Body of pancreas (tissue), 4 donors: ENCODE data around the gene CEACAM20.

Experiments
- POLR2A ChIP-seq, 3 donors: fragments of 450-650 bp; IDR thresholded peaks; one replicate each; pipeline ENCODE4 v1.6.1; 2016; ENCODE audit warnings: antibody characterized with exemption in 3 of 3, mild to moderate bottlenecking in 2 of 3
- TF ChIP-seq, protein P1 (sequence below), 7 experiments: fragments of 450-650 bp in 4 of 7; fragments of 200-600 bp in 3 of 7; sonication (generic) in 3 of 7; IDR thresholded peaks; one replicate each; pipeline ENCODE4 v1.5.1; 2016 to 2019; ENCODE audit warnings: antibody characterized with exemption in 7 of 7

DNA sequence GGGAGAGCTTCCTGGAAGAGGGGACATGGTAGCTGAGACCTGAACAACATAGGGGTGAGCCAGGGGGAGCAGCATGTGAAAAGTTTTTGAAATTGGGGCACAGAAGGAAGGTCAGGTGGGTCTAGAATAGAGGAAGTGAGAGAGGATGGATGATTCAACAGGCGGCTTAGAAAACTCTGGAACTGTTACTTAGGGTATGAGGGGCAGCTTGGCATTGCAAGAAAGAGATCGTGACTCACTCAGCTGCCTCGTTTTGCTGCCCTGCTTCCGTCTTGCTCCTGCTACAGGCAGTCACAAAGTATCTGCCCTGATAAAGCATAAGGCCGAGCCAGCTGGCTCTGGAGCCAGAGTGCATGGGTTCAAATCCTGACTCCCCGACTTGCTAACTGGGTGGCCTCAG is 1.3 kb upstream of the CEACAM20 start:
- TF ChIP-seq, protein P1, sequence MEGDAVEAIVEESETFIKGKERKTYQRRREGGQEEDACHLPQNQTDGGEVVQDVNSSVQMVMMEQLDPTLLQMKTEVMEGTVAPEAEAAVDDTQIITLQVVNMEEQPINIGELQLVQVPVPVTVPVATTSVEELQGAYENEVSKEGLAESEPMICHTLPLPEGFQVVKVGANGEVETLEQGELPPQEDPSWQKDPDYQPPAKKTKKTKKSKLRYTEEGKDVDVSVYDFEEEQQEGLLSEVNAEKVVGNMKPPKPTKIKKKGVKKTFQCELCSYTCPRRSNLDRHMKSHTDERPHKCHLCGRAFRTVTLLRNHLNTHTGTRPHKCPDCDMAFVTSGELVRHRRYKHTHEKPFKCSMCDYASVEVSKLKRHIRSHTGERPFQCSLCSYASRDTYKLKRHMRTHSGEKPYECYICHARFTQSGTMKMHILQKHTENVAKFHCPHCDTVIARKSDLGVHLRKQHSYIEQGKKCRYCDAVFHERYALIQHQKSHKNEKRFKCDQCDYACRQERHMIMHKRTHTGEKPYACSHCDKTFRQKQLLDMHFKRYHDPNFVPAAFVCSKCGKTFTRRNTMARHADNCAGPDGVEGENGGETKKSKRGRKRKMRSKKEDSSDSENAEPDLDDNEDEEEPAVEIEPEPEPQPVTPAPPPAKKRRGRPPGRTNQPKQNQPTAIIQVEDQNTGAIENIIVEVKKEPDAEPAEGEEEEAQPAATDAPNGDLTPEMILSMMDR (IDR thresholded peaks at IDR 0.05) = no peak
- TF ChIP-seq POLR2A (IDR thresholded peaks at IDR 0.05) = no peak
